ENCODE results near the gene PDE4A. TPM values are rescaled to one million over a fixed set of nuclear protein-coding genes. Genes with fewer than 3 reads are reported as not detected.

Gene PDE4A
- total and polyA plus RNA-seq, 2 donors (not counting 3 experiments of a cell fraction or from before 2014, with no cell fraction given): 3.8 to 10.0 TPM

DNA sequence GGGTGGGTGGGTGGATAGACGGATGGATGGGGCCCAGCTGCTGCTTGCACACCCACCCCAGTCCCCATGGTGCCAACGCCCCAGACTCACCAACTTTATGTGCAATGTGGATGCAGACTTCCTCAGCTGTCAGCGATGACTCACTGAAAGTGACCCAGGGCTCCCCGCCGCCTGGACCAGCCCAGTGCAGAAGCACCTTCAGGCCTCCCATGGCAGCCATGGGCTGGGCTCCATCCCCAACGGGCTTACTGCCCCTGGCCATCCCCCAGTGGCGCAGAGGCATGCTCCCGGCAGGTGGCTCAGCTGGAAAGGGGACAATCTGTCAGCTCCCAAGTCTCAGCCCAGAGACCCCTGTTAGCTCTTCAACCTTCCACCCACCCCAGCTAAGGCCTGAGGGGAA, 42.2 kb upstream of the PDE4A start:
- H3K79me2 ChIP-seq (ENCODE audit: control insufficient read depth, insufficient read depth, low read length): peaks cover 7% of the 10 kb centered on the region
- CTCF ChIA-PET: interaction anchor here (1.0 kb wide), 1 partner anchor 11 kb away, joined by 3 read pairs; no protein-coding TSS in a partner anchor
- no peaks in the 10 kb centered on the region for H3K27me3 ChIP-seq (ENCODE audit: control insufficient read depth in 2 of 2, insufficient read depth in 2 of 2, low read length in 2 of 2)
- no peak overlapping the region for H3K4me3 ChIP-seq (replicated peaks in 1 of 3; ENCODE audit: insufficient read depth in 1 of 3, low read depth in 1 of 3, low read length in 3 of 3)
- no peak overlapping the region for H3K4me2 ChIP-seq (ENCODE audit: insufficient read depth, low read length)
- FAIRE-seq (no peak), DNase-seq (ENCODE audit: low read depth, low spot score) (no peak)
- intact Hi-C loops (cut with micrococcal nuclease) (no loop called here), dilution Hi-C loops (cut with MboI; ENCODE audit: extremely low pct_ligation_motif_present, low sequenced_read_pairs) (no loop called here)
- TF ChIP-seq EZH2 (IDR thresholded peaks at IDR 0.05; ENCODE audit: borderline replicate concordance, low read depth, low read length, severe bottlenecking): no peak
- no peak for TF ChIP-seq MYC (IDR thresholded peaks at IDR 0.05; ENCODE audit: low read depth, low read length)
- TF ChIP-seq, protein P1, sequence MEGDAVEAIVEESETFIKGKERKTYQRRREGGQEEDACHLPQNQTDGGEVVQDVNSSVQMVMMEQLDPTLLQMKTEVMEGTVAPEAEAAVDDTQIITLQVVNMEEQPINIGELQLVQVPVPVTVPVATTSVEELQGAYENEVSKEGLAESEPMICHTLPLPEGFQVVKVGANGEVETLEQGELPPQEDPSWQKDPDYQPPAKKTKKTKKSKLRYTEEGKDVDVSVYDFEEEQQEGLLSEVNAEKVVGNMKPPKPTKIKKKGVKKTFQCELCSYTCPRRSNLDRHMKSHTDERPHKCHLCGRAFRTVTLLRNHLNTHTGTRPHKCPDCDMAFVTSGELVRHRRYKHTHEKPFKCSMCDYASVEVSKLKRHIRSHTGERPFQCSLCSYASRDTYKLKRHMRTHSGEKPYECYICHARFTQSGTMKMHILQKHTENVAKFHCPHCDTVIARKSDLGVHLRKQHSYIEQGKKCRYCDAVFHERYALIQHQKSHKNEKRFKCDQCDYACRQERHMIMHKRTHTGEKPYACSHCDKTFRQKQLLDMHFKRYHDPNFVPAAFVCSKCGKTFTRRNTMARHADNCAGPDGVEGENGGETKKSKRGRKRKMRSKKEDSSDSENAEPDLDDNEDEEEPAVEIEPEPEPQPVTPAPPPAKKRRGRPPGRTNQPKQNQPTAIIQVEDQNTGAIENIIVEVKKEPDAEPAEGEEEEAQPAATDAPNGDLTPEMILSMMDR (IDR thresholded peaks at IDR 0.05; ENCODE audit: extremely low read depth in 1 of 2, insufficient read depth in 1 of 2, low read depth in 1 of 2, low read length in 2 of 2): no peak
- TF ChIP-seq, protein P2, sequence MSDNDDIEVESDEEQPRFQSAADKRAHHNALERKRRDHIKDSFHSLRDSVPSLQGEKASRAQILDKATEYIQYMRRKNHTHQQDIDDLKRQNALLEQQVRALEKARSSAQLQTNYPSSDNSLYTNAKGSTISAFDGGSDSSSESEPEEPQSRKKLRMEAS (IDR thresholded peaks at IDR 0.05; ENCODE audit: insufficient read depth, insufficient read length): no peak
- TF ChIP-seq POLR2AphosphoS5 (IDR thresholded peaks at IDR 0.05; ENCODE audit: insufficient read depth, low read depth, low read length): no peak
- no peak for TF ChIP-seq GATA2 (IDR thresholded peaks at IDR 0.05; ENCODE audit: insufficient read depth, insufficient read length, low read depth, low read length)
- TF ChIP-seq FOS (IDR thresholded peaks at IDR 0.05; ENCODE audit: borderline replicate concordance, insufficient read depth, low read length): no peak
- no peak for TF ChIP-seq JUN (IDR thresholded peaks at IDR 0.05; ENCODE audit: borderline replicate concordance, insufficient read depth, insufficient read length, low read depth)
- TF ChIP-seq POLR2A (IDR thresholded peaks at IDR 0.05; ENCODE audit: low read depth, low read length): no peak
- H3K27ac ChIP-seq (ENCODE audit: insufficient read depth, low read depth, low read length): no peak overlapping the region
- H2AFZ ChIP-seq (ENCODE audit: low read depth, low read length): no peak overlapping the region
- no peaks in the 10 kb centered on the region for H4K20me1 ChIP-seq (replicated peaks; ENCODE audit: control insufficient read depth, extremely low read depth, insufficient read depth, low read length)
- peaks cover 0 to 8% of the 10 kb centered on the region in 2 experiments for H3K36me3 ChIP-seq (ENCODE audit: control insufficient read depth in 2 of 2, extremely low read depth in 1 of 2, insufficient read depth in 2 of 2, low read length in 2 of 2)
- POLR2A ChIA-PET: no interaction called here
- no peaks in the 10 kb centered on the region for H3K9me1 ChIP-seq (replicated peaks; ENCODE audit: control insufficient read depth, extremely low read depth, insufficient read depth, low read length)
- peaks cover 12% of the 10 kb centered on the region for H3K4me1 ChIP-seq (ENCODE audit: control insufficient read depth, extremely low read depth, insufficient read depth, low read length)
- BruUV-seq (replicated peaks): no TSS peak
- no peaks in the 10 kb centered on the region for H3K9me3 ChIP-seq (replicated peaks; ENCODE audit: control insufficient read depth, insufficient read depth, low read length)
- no peak overlapping the region for H3K9ac ChIP-seq (replicated peaks; ENCODE audit: extremely low read depth, insufficient read depth, low read length)

All from endothelial cell of umbilical vein (primary cell).